Endodermal cell (in vitro differentiated cells): ENCODE results near the gene CSNK1G1. TPM values are rescaled to one million over a fixed set of nuclear protein-coding genes. Genes with fewer than 3 reads are reported as not detected.

Experiments used
- DNase-seq: peaks from one replicate; pipeline ENCODE4 v3.0.0-alpha.2; 2017
- H3K27ac ChIP-seq: 2 replicates; pipeline ENCODE4 v1.5.1; 2013; ENCODE audit warnings: mild to moderate bottlenecking, low read depth, low read length, moderate library complexity
- H3K27me3 ChIP-seq: 2 replicates; pipeline ENCODE4 v1.6.1; 2013; ENCODE audit warnings: mild to moderate bottlenecking, low read length, moderate library complexity; ENCODE audit not compliant: insufficient read depth, control insufficient read depth, poor library complexity, severe bottlenecking
- H3K36me3 ChIP-seq: 2 replicates; pipeline ENCODE4 v1.7.0; 2013; ENCODE audit warnings: mild to moderate bottlenecking, low read length, moderate library complexity; ENCODE audit not compliant: control insufficient read depth, insufficient read depth
- H3K4me1 ChIP-seq: one replicate; pipeline ENCODE4 v1.7.0; 2013; ENCODE audit warnings: low read length; ENCODE audit not compliant: control insufficient read depth, insufficient read depth
- H3K4me3 ChIP-seq: 2 replicates; pipeline ENCODE4 v1.5.1; 2013; ENCODE audit warnings: mild to moderate bottlenecking, low read length, moderate library complexity
- H3K9ac ChIP-seq: 2 replicates; pipeline ENCODE4 v1.6.1; 2013; ENCODE audit warnings: mild to moderate bottlenecking, low read length, moderate library complexity; ENCODE audit not compliant: poor library complexity, severe bottlenecking; ENCODE audit errors: extremely low read depth
- H3K9me3 ChIP-seq: 2 replicates; pipeline ENCODE4 v1.6.1; 2013; ENCODE audit warnings: mild to moderate bottlenecking, low read length, moderate library complexity; ENCODE audit not compliant: control insufficient read depth
- H3K27ac Mint-ChIP-seq: 2 replicates; pipeline ENCODE4 v1.8.0; 2020; ENCODE audit warnings: mixed read lengths
- H3K27me3 Mint-ChIP-seq: 2 replicates; pipeline ENCODE4 v1.8.0; 2021; ENCODE audit warnings: mild to moderate bottlenecking, mixed read lengths; ENCODE audit not compliant: insufficient read depth
- H3K36me3 Mint-ChIP-seq: 2 replicates; pipeline ENCODE4 v1.8.0; 2020; ENCODE audit warnings: low read depth, mixed read lengths
- H3K4me1 Mint-ChIP-seq: 2 replicates; pipeline ENCODE4 v1.8.0; 2020; ENCODE audit warnings: mixed read lengths
- H3K4me3 Mint-ChIP-seq: 2 replicates; pipeline ENCODE4 v1.8.0; 2020; ENCODE audit warnings: mild to moderate bottlenecking, moderate library complexity, mixed read lengths
- H3K9me3 Mint-ChIP-seq: 2 replicates; pipeline ENCODE4 v1.8.0; 2020; ENCODE audit warnings: mild to moderate bottlenecking, mixed read lengths
- CTCF ChIP-seq: fragments of 200-600 bp; sonication (generic); conservative IDR thresholded peaks from 2 replicates; pipeline ENCODE4 v1.5.0; 2021; ENCODE audit warnings: antibody characterized with exemption, mild to moderate bottlenecking
- WGBS, 2 experiments: methylation state at CpG; one replicate each; pipeline versions ENCODE4 v1.1.5 to v1.1.7; 2013; ENCODE audit warnings: missing lambda C conversion rate in 2 of 2, mixed read lengths in 1 of 2; ENCODE audit not compliant: insufficient coverage in 1 of 2, insufficient read length in 1 of 2; 5-methylcytosine and 5-hydroxymethylcytosine counted together
- total RNA-seq, 2 donors: library from RNA; stranded (reverse); fragmentation: NEBNext Ultra II Directional in 1 of 2; extraction: Animal tissue kit (Norgen Biotek cat#: 25700) in 1 of 2; gene quantifications; 2 replicates in 1 of 2; 3 replicates in 1 of 2; pipeline ENCODE4 v1.2.1, GENCODE V29; 2021

Gene CSNK1G1
- total RNA-seq, 2 donors from 2014 or later = 24.5 to 31.4 TPM

- H3K4me1 ChIP-seq = peaks cover 6% of the 10 kb centered on the region
- no peak for TF ChIP-seq CTCF
- no peak overlapping the region for H3K4me3 Mint-ChIP-seq
- peak; percentile 58 for DNase-seq
- peaks cover 19% of the 10 kb centered on the region for H3K4me1 Mint-ChIP-seq
- WGBS, 2 experiments = 85 to 87% methylated on average over 18 to 26 of the region's 26 CpGs
- peaks cover 19% of the 10 kb centered on the region for H3K27me3 Mint-ChIP-seq
- H3K9me3 Mint-ChIP-seq = no peaks in the 10 kb centered on the region
- H3K27me3 ChIP-seq = peaks cover 5% of the 10 kb centered on the region
- no peak overlapping the region for H3K9ac ChIP-seq
- no peak overlapping the region for H3K4me3 ChIP-seq
- no peaks in the 10 kb centered on the region for H3K36me3 ChIP-seq
- peak overlapping the region; percentile 61 for H3K27ac Mint-ChIP-seq
- no peak overlapping the region for H3K27ac ChIP-seq
- peaks cover 5% of the 10 kb centered on the region for H3K36me3 Mint-ChIP-seq
- H3K9me3 ChIP-seq = no peaks in the 10 kb centered on the region
These were observed 208.9 kb downstream of the CSNK1G1 start for GRCh38 chr15:64146885-64147681.

- peaks cover 18% of the 10 kb centered on the region for H3K27me3 Mint-ChIP-seq
- no peak overlapping the region for H3K9ac ChIP-seq
- H3K9me3 ChIP-seq = no peaks in the 10 kb centered on the region
- no peaks in the 10 kb centered on the region for H3K36me3 ChIP-seq
- peaks cover 6% of the 10 kb centered on the region for H3K4me1 ChIP-seq
- H3K27ac Mint-ChIP-seq = peak overlapping the region; percentile 14
- DNase-seq = no peak
- TF ChIP-seq CTCF = no peak
- H3K4me1 Mint-ChIP-seq = peaks cover 23% of the 10 kb centered on the region
- peaks cover 5% of the 10 kb centered on the region for H3K36me3 Mint-ChIP-seq
- H3K9me3 Mint-ChIP-seq = no peaks in the 10 kb centered on the region
- H3K27me3 ChIP-seq = no peaks in the 10 kb centered on the region
- no peak overlapping the region for H3K27ac ChIP-seq
- 83 to 100% methylated on average over 1 of the region's 3 CpGs for WGBS, 2 experiments
- H3K4me3 Mint-ChIP-seq = no peak overlapping the region
- H3K4me3 ChIP-seq = no peak overlapping the region
These were observed 209.5 kb downstream of the CSNK1G1 start for GRCh38 chr15:64146520-64146884.

GRCh38 chr15:64146041-64146440 is 209.9 kb downstream of the CSNK1G1 start:
- Mint-ChIP-seq H3K9me3 (no peaks in the 10 kb centered on the region), H3K36me3 (peaks cover 5% of the 10 kb centered on the region), H3K27ac (no peak overlapping the region), H3K27me3 (peaks cover 16% of the 10 kb centered on the region), H3K4me3 (no peak overlapping the region), H3K4me1 (peaks cover 25% of the 10 kb centered on the region)
- Histone ChIP-seq H3K4me3 (no peak overlapping the region), H3K4me1 (peaks cover 6% of the 10 kb centered on the region), H3K9ac (no peak overlapping the region), H3K36me3 (no peaks in the 10 kb centered on the region), H3K27ac (no peak overlapping the region), H3K9me3 (no peaks in the 10 kb centered on the region), H3K27me3 (no peaks in the 10 kb centered on the region)
- no peak for TF ChIP-seq CTCF
- no peak for DNase-seq
- whole genome bisulfite sequencing, 2 experiments = 93 to 94% methylated on average over 6 of the region's 6 CpGs
